GM12878 (cell line): ENCODE measurements around the gene VAC14. TPM values are rescaled to one million over a fixed set of nuclear protein-coding genes. Genes with fewer than 3 reads are reported as not detected.
A peak's percentile ranks its signal among the peaks of the same experiment; 100 is the strongest.

ENCODE experiments used
- ATAC-seq: fragments of 200-7000 bp; cut with Tn5 transposase; 3 replicates; pipeline ENCODE4 v1.9.1; 2020; ENCODE audit warnings: mild to moderate bottlenecking, moderate library complexity
- BruUV-seq: library from RNA; stranded (reverse); fragments of 400-500 nt; replicated peaks from 2 replicates; lab custom pipeline; 2021; lab: Mats Ljungman, UMichigan
- CTCF ChIA-PET: fragments of 300-600 bp; sonication (Branson Sonifier 250); formaldehyde crosslinking; extraction: SDS; loops from one replicate; lab custom pipeline; 2021; ENCODE audit warnings: inconsistent platforms; lab: Yijun Ruan, JAX
- POLR2A ChIA-PET: fragments of 350-600 bp; formaldehyde crosslinking; extraction: SDS; loops from one replicate; lab custom pipeline; 2021; ENCODE audit warnings: inconsistent platforms; lab: Charles Lee
- RAD21 ChIA-PET: fragments of 300-600 bp; sonication (Branson Sonifier 250); formaldehyde crosslinking; loops from one replicate; lab custom pipeline; 2023; ENCODE audit warnings: antibody characterized with exemption; ENCODE audit not compliant: unreplicated experiment; lab: Charles Lee
- SMC1A ChIA-PET: fragments of 300-600 bp; sonication (Branson Sonifier 250); formaldehyde crosslinking; loops from one replicate; lab custom pipeline; 2023; ENCODE audit not compliant: unreplicated experiment, uncharacterized antibody; lab: Charles Lee
- DNase-seq: peaks from one replicate; pipeline ENCODE4 v3.0.0-alpha.2; 2011; ENCODE audit warnings: low read depth, low spot score
- FAIRE-seq: peaks from 3 replicates; lab custom pipeline; 2011; peaks lifted over from hg19 to GRCh38; lab: Jason Lieb, UNC
- H2AFZ ChIP-seq: 2 replicates; pipeline ENCODE4 v1.6.0; 2011; ENCODE audit warnings: low read depth, low read length, control low read depth; ENCODE audit not compliant: control insufficient read depth
- H3K27ac ChIP-seq: 2 replicates; pipeline ENCODE4 v1.5.1; 2011; ENCODE audit warnings: control low read depth; ENCODE audit not compliant: control insufficient read depth, insufficient read depth
- H3K27me3 ChIP-seq, 2 experiments: replicated peaks in 1 of 2; 2 replicates each; pipeline versions ENCODE4 v1.6.0 to v1.6.1; 2011; ENCODE audit warnings: low read length in 1 of 2; ENCODE audit not compliant: control insufficient read depth in 2 of 2, insufficient read depth in 2 of 2
- H3K36me3 ChIP-seq, 2 experiments: 2 replicates each; pipeline ENCODE4 v1.5.1; 2011; ENCODE audit warnings: low read length in 1 of 2; ENCODE audit not compliant: control insufficient read depth in 2 of 2, insufficient read depth in 2 of 2
- H3K4me1 ChIP-seq: 2 replicates; pipeline ENCODE4 v1.6.1; 2011; ENCODE audit warnings: mild to moderate bottlenecking, low read length, moderate library complexity, mixed read lengths; ENCODE audit not compliant: control insufficient read depth, insufficient read depth
- H3K4me2 ChIP-seq: 2 replicates; pipeline ENCODE4 v1.6.0; 2011; ENCODE audit warnings: control low read depth; ENCODE audit not compliant: control insufficient read depth, insufficient read depth
- H3K4me3 ChIP-seq: fragments of 200-600 bp; sonication (generic); 2 replicates; pipeline ENCODE4 v1.5.1; 2016
- H3K79me2 ChIP-seq: 2 replicates; pipeline ENCODE4 v1.6.0; 2011; ENCODE audit warnings: low read length; ENCODE audit not compliant: control insufficient read depth, insufficient read depth
- H3K9ac ChIP-seq: 2 replicates; pipeline ENCODE4 v1.8.0; 2011; ENCODE audit warnings: low read length, control low read depth, mixed read lengths; ENCODE audit not compliant: control insufficient read depth, insufficient read depth
- H3K9me3 ChIP-seq: replicated peaks from 3 replicates; pipeline ENCODE4 v1.5.1; 2011; ENCODE audit warnings: mild to moderate bottlenecking, low read length; ENCODE audit not compliant: control insufficient read depth, insufficient read depth
- H4K20me1 ChIP-seq: 2 replicates; pipeline ENCODE4 v1.6.0; 2011; ENCODE audit not compliant: control insufficient read depth, insufficient read depth
- CTCF ChIP-seq, 3 experiments: IDR thresholded peaks in 2 of 3; conservative IDR thresholded peaks in 1 of 3; 2 replicates each; pipeline ENCODE4 v1.5.1; 2011; ENCODE audit warnings: low read depth in 3 of 3, low read length in 3 of 3, mild to moderate bottlenecking in 3 of 3, control low read depth in 2 of 3, moderate library complexity in 2 of 3, inconsistent platforms in 1 of 3, mixed read lengths in 1 of 3; ENCODE audit not compliant: control insufficient read depth in 2 of 3, insufficient read depth in 1 of 3; ENCODE audit errors: extremely low read depth in 1 of 3
- DPF2 ChIP-seq: fragments of 450-650 bp; IDR thresholded peaks from 2 replicates; pipeline ENCODE4 v1.6.1; 2017; ENCODE audit warnings: mild to moderate bottlenecking
- LARP7 ChIP-seq: fragments of 450-650 bp; IDR thresholded peaks from 2 replicates; pipeline ENCODE4 v1.6.1; 2017; ENCODE audit warnings: mild to moderate bottlenecking
- RAD51 ChIP-seq: fragments of 450-650 bp; IDR thresholded peaks from 2 replicates; pipeline ENCODE4 v1.6.1; 2016; ENCODE audit warnings: moderate library complexity, mild to moderate bottlenecking, inconsistent platforms
- WGBS: methylation state at CpG from one replicate; pipeline ENCODE4 v1.1.6; 2016; ENCODE audit warnings: low lambda C conversion rate; ENCODE audit not compliant: insufficient replicate concordance, insufficient coverage; ENCODE audit errors: missing lambda C conversion rate; 5-methylcytosine and 5-hydroxymethylcytosine counted together
- in situ Hi-C: fragments of 300-500 bp; cut with MboI; formaldehyde crosslinking; loops from 9 replicates; pipeline ENCODE4 v1.14.3; 2018; ENCODE audit warnings: mixed read lengths
- intact Hi-C: fragments of 100-400 bp; cut with micrococcal nuclease; formaldehyde crosslinking; loops from one replicate; pipeline ENCODE4 v1.14.2; 2022; ENCODE audit not compliant: unreplicated experiment
- polyA plus RNA-seq, 11 experiments: library from polyadenylated mRNA; depleted of rRNA in 4 of 11; unstranded in 6 of 11; stranded (reverse) in 5 of 11; fragments of >200 nt; fragmentation: Nextera tagmentation in 4 of 11; fragmentation: Illumina TruSeq in 1 of 11; extraction: Ambion mirVana in 4 of 11; extraction: Trizol in 1 of 11; gene quantifications; 1 replicate in 1 of 11; 2 replicates in 10 of 11; pipeline versions ENCODE4 v1.2.1 to v1.2.3, GENCODE V29; 2011 to 2016; ENCODE audit warnings: inconsistent platforms in 2 of 11, missing spikeins in 2 of 11, low read depth in 1 of 11
- total RNA-seq, 4 experiments: library from RNA; depleted of rRNA in 3 of 4; stranded (reverse); fragments of >200 nt in 3 of 4; fragmentation: Illumina TruSeq in 1 of 4; extraction: Trizol in 1 of 4; gene quantifications; 2 replicates each; pipeline versions ENCODE4 v1.2.1 to v1.2.3, GENCODE V29; 2013 to 2021

VAC14 gene
- total and polyA plus RNA-seq, 10 of the 15 experiments (the other 5 are each of a cell fraction or from before 2014, with no cell fraction given) = 1.3 to 45.5 (median 25.5) TPM

- H3K79me2 ChIP-seq = no peaks in the 10 kb centered on the region
- no TSS peak for BruUV-seq
- TF ChIP-seq DPF2 = no peak
- RAD21 ChIA-PET = no interaction called here
- DNase-seq (no peak), ATAC-seq (no peak), FAIRE-seq (no peak)
- H3K9me3 ChIP-seq = no peaks in the 10 kb centered on the region
- no peak overlapping the region for H3K9ac ChIP-seq
- CTCF ChIA-PET = interaction anchor here (3.5 kb wide), 1 partner anchor 91 kb away, joined by 19 read pairs; no protein-coding TSS in a partner anchor
- WGBS = 37% methylated on average over 18 of the region's 18 CpGs
- SMC1A ChIA-PET = interaction anchor here (0.6 to 1.0 kb wide), 2 partner anchors 12 to 89 kb away, joined by 3 read pairs; no protein-coding TSS in a partner anchor
- intact Hi-C loops (loop anchor here (1.0 kb wide), 1 partner anchor 91 kb away; no protein-coding TSS in a partner anchor), in situ Hi-C loops (no loop called here)
- no peak overlapping the region for H3K4me2 ChIP-seq
- POLR2A ChIA-PET = interaction anchor here (0.6 kb wide), 1 partner anchor 1438 kb away, joined by 3 read pairs; no protein-coding TSS in a partner anchor
- H2AFZ ChIP-seq = no peak overlapping the region
- H3K27me3 ChIP-seq = no peaks in the 10 kb centered on the region
- no peaks in the 10 kb centered on the region for H3K36me3 ChIP-seq
- H4K20me1 ChIP-seq = no peaks in the 10 kb centered on the region
- no peak overlapping the region for H3K27ac ChIP-seq
- H3K4me3 ChIP-seq = no peak overlapping the region
- H3K4me1 ChIP-seq = no peaks in the 10 kb centered on the region
Measured at GRCh38 chr16:70680495-70681381, 120.2 kb downstream of the VAC14 start.

DNA sequence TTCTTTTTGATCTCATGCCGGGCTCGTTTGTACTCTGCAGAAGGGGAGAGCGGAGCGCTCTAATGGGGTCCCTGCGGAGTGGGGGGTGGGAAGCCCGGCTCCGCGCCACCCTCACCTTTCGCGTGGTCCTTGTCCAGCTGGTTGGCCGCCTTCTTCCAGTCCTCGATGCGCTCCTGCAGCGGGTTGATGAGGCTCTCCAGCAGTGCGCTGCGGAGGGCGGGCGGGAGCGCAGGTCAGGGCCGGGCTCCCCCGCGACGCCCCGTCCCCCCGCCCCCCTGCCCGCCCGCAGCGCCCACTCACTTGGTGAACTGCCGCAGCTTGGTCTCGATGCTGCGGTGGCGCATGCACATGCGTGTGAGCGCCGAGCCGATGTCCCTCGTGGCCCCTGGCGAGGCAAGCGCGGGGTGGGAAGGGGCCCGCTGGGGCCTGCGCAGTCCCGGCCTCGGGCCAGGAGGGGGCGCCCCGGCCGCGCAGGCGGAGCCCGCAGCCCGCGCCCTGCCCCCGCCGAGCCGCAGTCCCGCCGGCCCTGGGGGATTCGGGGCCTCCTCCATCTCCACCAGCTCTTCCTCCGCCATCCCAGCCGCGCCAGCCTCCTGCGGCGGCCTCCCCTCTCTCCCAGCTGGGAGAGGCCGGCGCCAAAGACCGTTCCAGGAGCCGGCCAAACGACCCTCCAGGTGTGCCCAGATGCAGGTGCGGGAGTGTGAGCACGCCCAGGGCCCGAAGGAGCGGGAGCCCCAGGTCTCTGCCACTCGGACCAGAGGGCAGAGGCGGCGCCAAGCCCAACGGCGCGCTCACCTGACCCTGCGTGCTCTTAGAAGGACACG is 121.1 kb downstream of the VAC14 start:
- in situ Hi-C loops = no loop called here

More for the DNA sequence above, 121.1 kb downstream of the VAC14 start:
- no peaks in the 10 kb centered on the region for H3K79me2 ChIP-seq
- SMC1A ChIA-PET = interaction anchor here (0.9 to 1.0 kb wide), 2 partner anchors 11 to 91 kb away, joined by 3 read pairs; no protein-coding TSS in a partner anchor
- WGBS = 87% methylated on average over 35 of the region's 80 CpGs
- H3K9me3 ChIP-seq = no peaks in the 10 kb centered on the region
- POLR2A ChIA-PET = interaction anchor here (0.6 kb wide), 1 partner anchor 354 kb away, joined by 4 read pairs; no protein-coding TSS in a partner anchor
- ATAC-seq (peak; percentile 44), FAIRE-seq (no peak), DNase-seq (no peak)
- no peaks in the 10 kb centered on the region for H3K4me1 ChIP-seq
- no peaks in the 10 kb centered on the region for H3K27me3 ChIP-seq
- no peak overlapping the region for H3K9ac ChIP-seq
- RAD21 ChIA-PET = no interaction called here
- intact Hi-C loops = no loop called here
- CTCF ChIA-PET = interaction anchor here (1.3 to 3.5 kb wide), 2 partner anchors 90 to 92 kb away, joined by 3 to 19 read pairs; no protein-coding TSS in a partner anchor
- no peak for TF ChIP-seq LARP7
- peak in 2 of 3 experiments; percentile 23 to 41; a peak in 2 of 6 replicates for TF ChIP-seq CTCF (IDR thresholded peaks at IDR 0.05 in 2 of 3, conservative IDR thresholded peaks at IDR 0.05 in 1 of 3; ENCODE audit: control insufficient read depth in 2 of 3, extremely low read depth in 1 of 3, insufficient read depth in 1 of 3, low read depth in 3 of 3, low read length in 3 of 3)
- TF ChIP-seq RAD51 = no peak
- H3K4me2 ChIP-seq = no peak overlapping the region
- no peaks in the 10 kb centered on the region for H3K36me3 ChIP-seq
- H4K20me1 ChIP-seq = no peaks in the 10 kb centered on the region
- no peak overlapping the region for H2AFZ ChIP-seq
- no peak overlapping the region for H3K4me3 ChIP-seq
- no TSS peak for BruUV-seq
- H3K27ac ChIP-seq = no peak overlapping the region
